ENCODE data around the gene MCTP1. TPM values are rescaled to one million over a fixed set of nuclear protein-coding genes. Genes with fewer than 3 reads are reported as not detected.
A peak's percentile ranks its signal among the peaks of the same experiment; 100 is the strongest.
"Not testable (repeated sequence)": the region's sequence is repeated elsewhere in the genome, so short reads cannot be mapped to it uniquely, and the experiment has no call there.

Gene MCTP1
- total RNA-seq, 2 donors from 2014 or later: 4.6 to 7.0 TPM

DNA sequence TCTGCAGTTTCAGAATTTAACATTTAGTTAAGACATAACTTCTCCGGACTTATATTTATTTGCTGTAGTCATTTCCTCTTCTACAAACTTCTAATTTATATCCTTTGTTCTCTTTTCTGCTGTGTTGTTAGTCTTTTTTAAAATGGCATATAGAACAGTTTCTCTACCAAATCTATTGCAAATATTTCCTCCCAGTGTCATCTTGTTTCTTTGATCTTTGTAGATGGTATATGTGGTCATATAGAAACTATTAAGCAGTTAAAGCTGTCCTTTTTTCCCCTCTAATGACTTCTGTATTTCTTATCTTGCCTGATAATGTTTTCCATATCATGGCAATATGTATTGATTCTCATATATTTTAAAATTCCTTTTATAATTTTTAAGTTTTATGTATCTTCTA, 264.5 kb downstream of the MCTP1 start:
- DNase-seq (no peak), ATAC-seq (no peak)
- intact Hi-C loops (cut with DNase I, micrococcal nuclease): no loop called here

DNA sequence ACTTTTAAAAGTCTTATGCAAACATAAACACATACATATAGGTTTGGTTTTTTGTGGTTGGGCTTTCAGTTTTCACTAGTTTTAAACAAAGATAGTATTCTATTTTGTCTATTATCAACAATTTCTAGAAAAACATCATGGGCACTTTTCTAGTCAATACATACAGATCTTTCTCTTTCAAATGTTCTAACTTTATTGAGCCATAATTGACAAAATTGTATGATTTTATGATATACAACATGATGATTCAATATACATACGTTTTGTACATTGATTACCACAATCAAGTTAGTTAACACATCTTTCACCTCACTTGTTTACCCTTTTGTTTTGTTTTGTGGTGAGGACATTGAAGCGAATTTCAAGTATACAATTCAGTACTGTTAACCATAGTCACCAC, 265.9 kb downstream of the MCTP1 start:
- no peak for ATAC-seq
- intact Hi-C loops (cut with DNase I, micrococcal nuclease): no loop called here

DNA sequence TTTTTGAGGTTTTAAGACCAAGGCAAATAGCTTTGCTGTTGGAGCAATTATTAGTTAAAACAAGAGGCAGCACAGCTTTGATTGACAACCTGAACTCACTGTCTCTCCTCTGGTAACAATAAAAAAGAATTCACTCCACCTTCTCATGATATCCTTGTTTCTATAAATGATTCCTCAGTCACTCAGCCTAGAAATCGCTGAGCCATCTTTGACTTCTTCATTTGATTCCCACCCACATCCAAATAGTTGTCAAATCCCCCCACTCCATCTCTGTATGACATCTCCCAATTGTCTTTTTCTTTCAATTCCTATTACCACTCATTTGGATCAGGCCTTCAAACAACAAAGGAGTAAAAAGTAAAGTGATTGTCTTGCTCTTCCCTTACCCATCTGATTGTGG, 266.4 kb downstream of the MCTP1 start:
- ATAC-seq (no peak), DNase-seq (no peak)
- intact Hi-C loops (cut with DNase I, micrococcal nuclease): no loop called here

More for the DNA sequence above, 265.9 kb downstream of the MCTP1 start:
- no peak for DNase-seq

DNA sequence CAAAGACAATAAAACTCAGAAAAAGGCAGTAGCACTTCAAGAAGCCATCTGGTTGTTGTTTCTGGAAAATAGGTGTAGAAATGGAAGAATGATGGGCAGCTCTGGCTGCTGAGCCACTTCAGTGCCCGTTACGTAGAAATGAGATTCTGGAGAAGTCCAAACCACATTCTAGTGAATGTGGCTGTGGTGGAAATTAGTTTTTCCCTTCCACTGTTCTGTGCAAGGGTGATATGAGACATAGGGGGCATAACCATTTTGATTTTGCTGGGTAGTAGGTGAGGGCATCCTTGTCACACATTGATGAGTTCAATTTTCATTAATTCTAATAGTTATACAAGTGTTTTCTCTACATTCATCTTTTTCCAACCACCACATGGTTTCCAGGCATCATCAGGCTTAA, 275.1 kb downstream of the MCTP1 start:
- intact Hi-C loops (cut with DNase I, micrococcal nuclease): no loop called here
- no peak for DNase-seq
- no peak for ATAC-seq

DNA sequence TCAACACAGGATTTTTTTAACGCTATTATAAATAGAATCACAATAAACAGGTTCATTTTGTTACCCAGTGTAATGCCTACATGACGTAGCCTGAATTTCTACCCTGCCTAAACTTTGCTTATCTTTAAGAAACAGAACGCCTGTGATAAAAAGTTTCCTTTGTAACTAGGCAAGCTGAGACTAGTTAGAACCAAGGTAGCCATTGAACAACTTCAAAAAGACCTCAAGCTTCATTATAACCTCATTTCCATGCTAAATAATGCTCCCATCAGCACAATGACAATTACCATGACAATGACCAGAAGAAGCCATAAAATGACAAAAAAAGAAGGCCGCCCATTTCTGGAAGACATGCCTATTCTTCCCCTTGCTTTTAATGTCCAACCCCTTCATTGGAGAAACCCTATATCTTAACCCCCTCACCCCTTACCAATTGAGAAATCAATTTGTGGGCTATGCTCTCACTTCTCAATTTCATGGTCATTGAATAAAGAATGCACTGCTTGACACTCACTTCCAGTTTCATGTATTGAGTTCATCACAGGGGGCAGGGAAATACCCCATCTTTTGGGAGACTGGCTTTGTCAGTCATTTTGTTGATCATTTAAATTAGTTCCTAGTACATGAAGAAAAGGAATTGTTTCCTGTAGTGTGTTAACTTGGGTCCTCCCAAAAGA, 276.8 kb downstream of the MCTP1 start:
- DNase-seq: no peak
- ATAC-seq: no peak
- intact Hi-C loops (cut with DNase I, micrococcal nuclease): no loop called here

DNA sequence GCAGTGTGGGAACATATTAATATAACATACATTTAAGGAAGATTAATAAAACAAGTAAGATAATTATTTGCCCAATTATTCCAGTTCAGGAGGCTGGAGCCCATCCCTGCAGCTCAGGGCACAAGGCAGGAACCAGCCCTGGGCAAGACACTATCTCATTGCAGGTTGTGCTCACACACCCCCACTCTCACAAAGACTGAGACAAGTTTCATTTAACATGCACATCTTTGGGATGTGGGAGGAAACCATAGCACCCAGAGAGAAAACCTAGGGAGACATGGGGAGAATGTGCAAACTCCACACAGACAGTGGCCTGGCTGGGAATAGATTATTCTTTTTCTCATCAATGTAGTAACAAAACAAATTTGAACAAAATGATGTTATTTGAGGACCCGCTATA, 279.1 kb downstream of the MCTP1 start:
- intact Hi-C loops (cut with DNase I, micrococcal nuclease): no loop called here
- DNase-seq: no peak
- no peak for ATAC-seq

DNA sequence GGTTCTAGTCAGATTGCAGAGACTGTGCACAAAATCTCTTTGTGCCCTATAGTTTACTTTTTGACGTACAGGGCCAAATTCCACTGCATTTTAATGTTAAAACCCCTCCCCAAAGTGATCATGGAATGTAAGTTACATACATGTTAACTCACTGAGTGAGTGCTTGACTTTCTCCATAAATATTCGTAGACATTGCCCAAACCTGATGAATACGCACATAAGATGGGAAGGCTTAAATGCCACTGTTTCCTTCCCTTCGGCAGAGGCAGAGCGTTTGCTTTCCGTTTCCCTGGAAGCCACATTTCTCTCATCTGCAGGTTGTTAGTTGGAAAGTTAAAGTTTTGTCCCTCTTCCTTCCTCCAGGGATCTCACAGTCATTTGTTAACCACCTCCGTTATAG, 286.2 kb downstream of the MCTP1 start:
- intact Hi-C loops (cut with DNase I, micrococcal nuclease): no loop called here
- DNase-seq: no peak
- no peak for ATAC-seq

DNA sequence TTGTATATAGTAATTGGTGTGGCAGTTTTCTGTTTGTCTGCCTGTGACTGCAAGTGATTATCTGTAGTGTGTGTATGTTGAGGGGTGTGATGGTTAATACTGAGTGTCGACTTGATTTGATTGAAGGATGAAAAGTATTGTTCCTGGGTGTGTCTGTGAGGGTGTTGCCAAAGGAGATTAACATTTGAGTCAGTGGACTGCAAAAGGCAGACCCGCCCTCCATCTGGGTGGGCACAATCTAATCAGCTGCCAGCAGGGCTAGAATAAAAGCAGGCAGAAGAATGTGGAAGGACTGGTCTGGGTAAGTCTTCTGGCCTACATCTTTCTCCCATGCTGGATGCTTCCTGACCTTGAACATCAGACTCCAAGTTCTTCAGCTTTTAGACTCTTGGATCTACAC, 290.4 kb downstream of the MCTP1 start:
- intact Hi-C loops (cut with DNase I, micrococcal nuclease); ATAC-seq; DNase-seq: not testable (repeated sequence)

DNA sequence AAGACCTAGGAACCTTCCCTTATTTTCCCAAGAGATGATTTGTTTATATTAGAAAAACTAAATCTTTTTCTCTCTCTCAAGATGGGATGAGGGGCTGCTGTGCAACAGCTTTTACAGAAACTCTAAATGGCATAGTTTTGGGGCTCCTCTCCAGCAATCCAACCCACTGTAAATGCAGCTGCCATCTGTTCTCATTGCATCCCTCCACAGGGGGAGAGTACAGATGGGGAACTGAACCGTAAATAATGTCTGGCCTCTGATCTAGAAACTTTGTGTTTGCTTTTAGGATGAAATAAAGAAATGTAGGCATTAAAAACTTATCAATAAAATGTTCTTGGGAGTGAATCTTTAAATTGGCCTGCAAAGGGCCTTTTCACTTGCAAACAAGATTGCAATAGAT, 291.4 kb downstream of the MCTP1 start:
- no peak for ATAC-seq
- intact Hi-C loops (cut with DNase I, micrococcal nuclease): no loop called here
- no peak for DNase-seq

DNA sequence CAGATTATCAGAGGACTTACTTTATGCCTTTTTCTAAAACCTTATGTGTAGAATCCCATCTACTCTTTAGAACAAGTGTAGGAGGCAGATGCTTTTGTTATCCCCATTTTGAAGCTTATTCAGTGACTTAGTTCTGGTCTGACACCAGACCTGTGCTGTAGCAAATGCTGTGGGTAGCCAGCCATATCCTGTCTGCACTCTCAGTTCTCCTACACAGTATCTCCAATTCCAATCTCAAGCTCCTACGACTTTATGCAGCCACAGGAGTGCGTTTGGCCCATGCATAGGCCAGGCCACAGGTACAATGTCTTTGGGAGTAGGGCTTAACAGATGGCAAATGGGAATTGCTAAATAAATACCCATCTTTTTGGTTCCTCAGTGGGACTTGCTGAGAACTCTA, 292.6 kb downstream of the MCTP1 start:
- intact Hi-C loops (cut with DNase I, micrococcal nuclease): no loop called here
- no peak for ATAC-seq
- no peak for DNase-seq

DNA sequence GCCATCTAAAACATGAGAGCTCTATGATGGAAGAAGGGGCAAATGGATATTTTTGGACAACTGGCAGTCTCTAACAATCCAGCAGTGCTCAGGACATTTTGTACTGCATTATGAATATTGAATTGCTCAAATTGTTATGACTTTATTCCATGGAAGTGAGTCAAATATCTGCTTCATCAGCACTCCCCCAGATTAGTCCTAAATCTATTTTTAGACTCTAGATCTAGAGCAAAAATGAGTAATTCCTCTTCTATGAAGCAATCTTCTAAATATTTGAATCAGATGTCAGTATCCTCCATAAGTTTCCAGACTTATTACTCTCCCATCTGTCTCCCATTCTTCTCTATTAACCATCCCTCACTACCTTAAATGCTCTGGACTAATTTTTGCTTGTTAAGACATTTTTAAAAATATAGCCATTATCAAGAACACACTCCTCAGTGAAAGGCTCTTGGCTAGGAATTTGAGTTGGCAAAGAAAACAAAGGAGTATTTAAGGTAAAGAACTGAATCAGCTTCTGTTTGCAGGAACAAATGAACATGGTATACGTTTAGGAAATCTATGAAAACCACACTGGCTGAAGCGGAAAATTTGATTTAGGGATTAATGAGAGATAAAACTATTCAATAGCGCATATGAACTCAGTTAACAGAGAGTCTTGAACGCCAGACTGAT, 300.9 kb downstream of the MCTP1 start:
- DNase-seq (no peak), ATAC-seq (no peak)
- intact Hi-C loops (cut with DNase I, micrococcal nuclease): no loop called here

DNA sequence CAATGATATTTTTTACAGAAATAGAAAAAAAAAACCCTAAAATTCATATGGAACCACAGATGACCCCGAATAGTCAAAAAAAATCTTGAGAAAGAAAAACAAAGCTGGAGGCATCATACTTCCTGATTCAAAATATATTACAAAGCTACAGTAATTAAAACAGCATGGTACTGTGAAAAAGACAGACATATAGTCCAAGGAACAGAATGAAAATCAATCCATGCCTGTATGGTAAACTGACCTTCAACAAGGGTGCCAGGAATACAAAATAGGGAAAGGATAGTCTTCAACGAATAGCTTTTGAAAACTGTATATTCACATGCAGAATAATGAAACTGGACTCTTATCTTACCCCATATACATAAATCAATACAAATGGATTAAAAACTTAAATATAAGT, 307.5 kb downstream of the MCTP1 start:
- DNase-seq (no peak), ATAC-seq (no peak)
- intact Hi-C loops (cut with DNase I, micrococcal nuclease): no loop called here

DNA sequence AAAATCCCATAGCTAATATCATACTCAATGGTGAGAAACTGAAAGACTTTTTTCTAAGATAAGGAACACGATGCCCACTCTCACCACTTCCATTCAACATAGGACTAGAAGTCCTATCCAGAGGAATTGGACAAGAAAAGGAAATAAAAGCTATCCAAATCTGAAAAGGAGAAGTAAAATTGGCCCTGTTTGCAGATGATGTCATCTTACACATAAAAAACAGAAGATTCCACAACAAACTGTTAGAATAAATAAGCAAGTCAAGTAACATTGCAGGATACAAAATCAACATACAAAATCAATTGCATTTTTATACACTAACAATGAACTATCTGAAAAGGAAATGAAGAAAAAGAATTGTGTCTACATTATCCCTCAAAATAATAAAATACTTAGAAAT, 308.0 kb downstream of the MCTP1 start:
- DNase-seq (no peak), ATAC-seq (no peak)
- intact Hi-C loops (cut with DNase I, micrococcal nuclease): no loop called here

DNA sequence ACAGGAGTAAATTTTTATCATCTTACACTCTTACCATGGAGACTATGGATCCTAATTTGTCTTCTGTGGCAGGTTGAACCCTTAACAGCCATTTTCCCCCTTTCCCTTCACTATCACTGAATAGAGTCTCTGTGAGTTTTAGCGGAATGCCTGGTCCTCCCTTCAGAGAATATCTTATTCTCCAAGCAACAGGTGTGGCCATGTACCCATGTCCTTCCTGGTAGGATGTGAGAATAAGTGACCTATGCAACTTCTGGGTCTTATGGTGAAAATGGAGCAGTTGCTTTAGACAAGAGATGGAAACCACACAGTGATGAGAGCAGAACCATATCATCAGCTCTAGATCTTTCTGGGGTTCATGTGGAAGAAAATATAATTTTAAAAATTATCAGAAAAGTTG, 312.6 kb downstream of the MCTP1 start:
- no peak for ATAC-seq
- intact Hi-C loops (cut with DNase I, micrococcal nuclease): no loop called here
- DNase-seq: no peak

DNA sequence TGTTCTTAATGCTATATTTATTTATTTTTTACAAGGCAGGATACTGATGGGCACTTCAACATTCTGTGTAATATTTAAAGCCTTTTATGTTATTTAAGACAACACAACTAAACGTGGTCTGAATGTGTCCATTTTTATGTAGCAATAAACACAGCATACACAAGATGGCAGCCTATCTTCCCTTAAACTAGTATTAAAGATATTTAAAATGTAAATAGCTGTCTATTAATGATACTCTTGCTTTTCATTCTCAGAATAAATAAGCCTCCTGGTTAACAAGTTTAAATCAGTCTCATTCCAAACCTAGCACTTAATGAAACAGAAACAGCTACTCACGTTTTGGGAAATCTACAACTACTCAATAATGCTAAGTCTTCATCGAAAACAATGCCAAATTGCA, 315.7 kb downstream of the MCTP1 start:
- DNase-seq (no peak), ATAC-seq (no peak)
- intact Hi-C loops (cut with DNase I, micrococcal nuclease): no loop called here

DNA sequence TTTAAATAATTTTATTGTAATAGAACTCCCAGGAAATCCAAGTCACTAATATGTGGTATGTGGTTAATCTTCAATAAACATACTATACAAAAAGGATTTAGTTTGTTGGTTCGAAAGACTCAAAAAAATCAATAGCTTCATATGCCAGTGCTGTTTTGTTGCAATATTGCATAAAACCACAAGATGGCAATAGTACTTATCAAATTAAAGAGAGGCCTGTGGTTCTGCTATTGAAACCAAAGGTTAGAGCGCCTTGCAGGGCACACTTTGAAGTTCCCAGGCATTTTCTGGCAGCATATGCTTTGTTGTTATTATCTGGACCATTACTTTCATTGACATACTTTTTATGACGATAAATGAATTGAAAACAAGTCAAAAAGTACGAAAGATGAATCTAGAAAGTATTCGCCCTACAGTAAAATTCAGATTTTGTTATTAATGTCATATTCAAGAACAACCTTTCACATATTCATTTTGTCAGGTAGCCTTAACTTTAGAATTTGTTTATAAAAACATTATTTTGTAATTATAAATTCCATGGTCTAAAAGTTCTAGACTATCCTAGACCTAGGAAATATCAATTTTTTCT, 316.3 kb downstream of the MCTP1 start:
- ATAC-seq (peak; percentile 62), DNase-seq (no peak)
- intact Hi-C loops (cut with DNase I, micrococcal nuclease): no loop called here

DNA sequence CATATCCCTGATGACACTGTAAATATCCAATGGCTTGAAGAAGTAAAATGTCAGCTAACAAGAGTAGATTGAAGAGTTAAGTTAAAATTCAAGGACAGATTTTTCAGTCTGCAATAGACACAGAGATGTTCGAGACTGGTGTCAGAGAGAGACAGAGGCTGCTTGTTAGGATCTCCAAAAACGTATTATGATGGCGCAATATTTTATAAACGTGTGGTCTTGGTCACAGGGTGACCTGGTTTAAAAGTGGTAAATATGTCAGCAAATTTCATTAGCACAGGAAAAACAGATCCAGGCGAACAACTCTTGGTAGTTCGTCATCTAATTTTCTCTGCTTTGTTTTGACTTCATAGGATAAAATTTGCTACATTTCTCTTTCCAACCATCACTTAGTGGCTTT, 317.4 kb downstream of the MCTP1 start:
- ATAC-seq: no peak

DNA sequence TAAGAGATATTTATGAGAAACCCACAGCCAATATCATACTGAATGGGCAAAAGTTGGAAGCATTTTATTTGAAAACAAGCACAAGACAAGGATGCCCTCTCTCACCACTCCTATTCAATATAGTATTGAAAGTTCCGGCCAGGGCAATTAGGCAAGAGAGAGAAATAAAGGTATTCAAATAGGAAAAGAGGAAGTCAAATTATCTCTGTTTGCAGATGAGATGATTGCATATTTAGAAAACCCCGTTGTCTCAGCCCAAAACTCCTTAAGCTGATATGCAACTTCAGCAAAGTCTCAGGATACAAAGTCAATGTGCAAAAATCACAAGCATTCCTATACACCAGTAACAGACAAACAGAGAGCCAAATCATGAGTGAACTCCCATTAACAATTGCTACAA, 325.6 kb downstream of the MCTP1 start:
- ATAC-seq; intact Hi-C loops (cut with DNase I, micrococcal nuclease): not testable (repeated sequence)

More for the DNA sequence above, 317.4 kb downstream of the MCTP1 start:
- no peak for DNase-seq
- intact Hi-C loops (cut with DNase I, micrococcal nuclease): no loop called here

DNA sequence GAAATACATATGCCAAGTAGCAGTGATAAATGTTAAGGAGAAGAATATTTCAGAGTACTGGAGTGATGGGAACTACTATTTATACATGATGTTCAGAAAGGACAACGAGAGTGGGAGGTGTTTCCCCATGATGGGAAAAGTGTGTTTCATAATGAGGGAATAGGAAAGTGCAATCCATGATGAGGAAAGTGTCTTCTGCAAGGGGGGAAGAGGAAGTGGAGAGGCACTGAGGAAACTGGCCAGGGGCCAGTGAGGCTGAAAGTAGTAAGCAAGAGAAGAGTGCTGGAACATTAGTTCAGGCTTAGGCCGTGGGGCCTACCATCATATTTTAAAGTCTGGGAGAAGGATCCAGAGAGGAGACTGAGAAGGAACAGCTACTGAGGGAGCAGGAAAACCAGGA, 339.2 kb downstream of the MCTP1 start:
- intact Hi-C loops (cut with DNase I, micrococcal nuclease): no loop called here
- peak; percentile 5 to 23 for DNase-seq
- no peak for ATAC-seq

More for the DNA sequence above, 325.6 kb downstream of the MCTP1 start:
- not testable (repeated sequence) for DNase-seq

DNA sequence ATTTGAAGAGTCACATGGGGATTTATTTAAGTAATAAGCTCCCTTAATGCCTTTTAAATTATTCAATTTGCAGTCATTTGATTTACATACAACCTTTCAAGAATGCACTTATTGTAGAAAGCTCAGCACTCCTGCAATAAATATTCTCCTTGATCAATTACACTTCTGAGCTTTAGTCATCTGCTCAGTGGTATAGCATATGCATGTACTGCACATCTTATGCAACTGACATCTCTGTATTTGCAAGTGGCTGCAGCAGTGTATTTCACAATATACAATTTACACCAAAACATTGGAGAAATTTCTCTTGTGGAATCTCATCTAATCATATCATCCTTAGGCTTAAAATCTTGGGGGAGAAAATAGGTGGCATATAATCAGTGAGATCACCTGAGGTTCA, 340.7 kb downstream of the MCTP1 start:
- ATAC-seq (no peak), DNase-seq (no peak)
- intact Hi-C loops (cut with DNase I, micrococcal nuclease): no loop called here
